BJ (cell line): Measurements from ENCODE around the gene NKAIN4. TPM values are rescaled to one million over a fixed set of nuclear protein-coding genes. Genes with fewer than 3 reads are reported as not detected.

Experiments
- CTCF ChIA-PET: fragments of 350-600 bp; formaldehyde crosslinking; extraction: SDS; loops from one replicate; lab custom pipeline; 2021; ENCODE audit warnings: antibody characterized with exemption, inconsistent platforms; lab: Yijun Ruan, JAX
- POLR2A ChIA-PET: fragments of 300-600 bp; sonication (Branson Sonifier 250); formaldehyde crosslinking; extraction: SDS; loops from one replicate; lab custom pipeline; 2021; ENCODE audit warnings: antibody characterized with exemption; lab: Charles Lee
- DNase-seq: peaks from one replicate; pipeline ENCODE4 v3.0.0-alpha.2; 2011; ENCODE audit warnings: low read depth
- H3K27me3 ChIP-seq: 2 replicates; pipeline ENCODE4 v1.6.0; 2011; ENCODE audit warnings: low read length; ENCODE audit not compliant: control insufficient read depth, insufficient read depth
- H3K36me3 ChIP-seq: 2 replicates; pipeline ENCODE4 v1.5.1; 2011; ENCODE audit warnings: low read length; ENCODE audit not compliant: control insufficient read depth, insufficient read depth
- H3K4me3 ChIP-seq: 2 replicates; pipeline ENCODE4 v1.5.1; 2011; ENCODE audit warnings: low read depth, mild to moderate bottlenecking, control low read depth, low read length
- CTCF ChIP-seq: IDR thresholded peaks from 2 replicates; pipeline ENCODE4 v1.5.1; 2011; ENCODE audit warnings: low read depth, mild to moderate bottlenecking, control low read depth, inconsistent platforms, low read length, moderate library complexity; ENCODE audit not compliant: insufficient read depth
- polyA plus RNA-seq: library from polyadenylated mRNA; depleted of rRNA; stranded (reverse); fragments of >200 nt; gene quantifications from 2 replicates; pipeline ENCODE4 v1.2.3, GENCODE V29; 2011

The NKAIN4 gene
- polyA plus RNA-seq, 1 experiment, result not detected

- TF ChIP-seq CTCF, result no peak
- CTCF ChIA-PET, result interaction anchor here (0.8 to 5.4 kb wide), 5 partner anchors 9 to 46 kb away, joined by 3 to 37 read pairs (median 4); no protein-coding TSS in a partner anchor
- no peak for DNase-seq
- H3K4me3 ChIP-seq, result no peak overlapping the region
- peaks cover 3% of the 10 kb centered on the region for H3K36me3 ChIP-seq
- peaks cover 7% of the 10 kb centered on the region; the same call in 1 of the 2 replicates for H3K27me3 ChIP-seq
- POLR2A ChIA-PET, result no interaction called here
These were observed 15.5 kb upstream of the NKAIN4 start for GRCh38 chr20:63269724-63270123.

GRCh38 chr20:63268671-63269439 lies 14.6 kb upstream of the NKAIN4 start:
- no peak for TF ChIP-seq CTCF
- CTCF ChIA-PET, result interaction anchor here (0.6 to 1.2 kb wide), 5 partner anchors 8 to 46 kb away, joined by 3 to 4 read pairs (median 3); no protein-coding TSS in a partner anchor
- POLR2A ChIA-PET, result no interaction called here
- Histone ChIP-seq H3K4me3 (no peak overlapping the region), H3K27me3 (peaks cover 14% of the 10 kb centered on the region), H3K36me3 (peaks cover 3% of the 10 kb centered on the region)
- no peak for DNase-seq

- POLR2A ChIA-PET, result no interaction called here
- CTCF ChIA-PET, result interaction anchor here (1.1 kb wide), 1 partner anchor 29 kb away, joined by 3 read pairs; no protein-coding TSS in a partner anchor
- Histone ChIP-seq H3K4me3 (no peak overlapping the region), H3K27me3 (peaks cover 15% of the 10 kb centered on the region), H3K36me3 (peaks cover 3% of the 10 kb centered on the region)
- TF ChIP-seq CTCF, result no peak
- DNase-seq, result no peak
These were observed 14.0 kb upstream of the NKAIN4 start for GRCh38 chr20:63268256-63268655.

GRCh38 chr20:63267691-63268090 lies 13.4 kb upstream of the NKAIN4 start:
- no peak for TF ChIP-seq CTCF
- Histone ChIP-seq H3K4me3 (no peak overlapping the region), H3K36me3 (peaks cover 3% of the 10 kb centered on the region), H3K27me3 (peaks cover 20% of the 10 kb centered on the region)
- ChIA-PET POLR2A (no interaction called here), CTCF (no interaction called here)
- DNase-seq, result no peak

GRCh38 chr20:63265891-63266515 lies 11.7 kb upstream of the NKAIN4 start:
- peaks cover 33% of the 10 kb centered on the region for H3K27me3 ChIP-seq
- no peak overlapping the region for H3K4me3 ChIP-seq
- POLR2A ChIA-PET, result interaction anchor here (0.6 kb wide), 1 partner anchor 9 kb away, joined by 3 read pairs; no protein-coding TSS in a partner anchor
- CTCF ChIA-PET, result interaction anchor here (1.0 to 1.5 kb wide), 4 partner anchors 14 to 116 kb away, joined by 3 to 9 read pairs (median 4); no protein-coding TSS in a partner anchor
- DNase-seq, result no peak
- H3K36me3 ChIP-seq, result peaks cover 3% of the 10 kb centered on the region
- TF ChIP-seq CTCF, result no peak
